Measurements from ENCODE around the gene JAKMIP1.

Gene JAKMIP1

GRCh38 chr4:6175426-6175825, 24.9 kb downstream of the JAKMIP1 start:
- DNase-seq (ENCODE audit: low read depth, low spot score), result no peak
- in situ Hi-C loops (cut with HindIII; ENCODE audit: low sequenced_read_pairs), result no loop called here
- no peak overlapping the region for H3K4me3 ChIP-seq (ENCODE audit: low read depth, low read length)
- TF ChIP-seq, protein P1, sequence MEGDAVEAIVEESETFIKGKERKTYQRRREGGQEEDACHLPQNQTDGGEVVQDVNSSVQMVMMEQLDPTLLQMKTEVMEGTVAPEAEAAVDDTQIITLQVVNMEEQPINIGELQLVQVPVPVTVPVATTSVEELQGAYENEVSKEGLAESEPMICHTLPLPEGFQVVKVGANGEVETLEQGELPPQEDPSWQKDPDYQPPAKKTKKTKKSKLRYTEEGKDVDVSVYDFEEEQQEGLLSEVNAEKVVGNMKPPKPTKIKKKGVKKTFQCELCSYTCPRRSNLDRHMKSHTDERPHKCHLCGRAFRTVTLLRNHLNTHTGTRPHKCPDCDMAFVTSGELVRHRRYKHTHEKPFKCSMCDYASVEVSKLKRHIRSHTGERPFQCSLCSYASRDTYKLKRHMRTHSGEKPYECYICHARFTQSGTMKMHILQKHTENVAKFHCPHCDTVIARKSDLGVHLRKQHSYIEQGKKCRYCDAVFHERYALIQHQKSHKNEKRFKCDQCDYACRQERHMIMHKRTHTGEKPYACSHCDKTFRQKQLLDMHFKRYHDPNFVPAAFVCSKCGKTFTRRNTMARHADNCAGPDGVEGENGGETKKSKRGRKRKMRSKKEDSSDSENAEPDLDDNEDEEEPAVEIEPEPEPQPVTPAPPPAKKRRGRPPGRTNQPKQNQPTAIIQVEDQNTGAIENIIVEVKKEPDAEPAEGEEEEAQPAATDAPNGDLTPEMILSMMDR (IDR thresholded peaks at IDR 0.05; ENCODE audit: low read depth, low read length), result no peak

GRCh38 chr4:6172927-6173200, 27.5 kb downstream of the JAKMIP1 start:
- TF ChIP-seq, protein P1 (IDR thresholded peaks at IDR 0.05; ENCODE audit: low read depth, low read length), result no peak
- in situ Hi-C loops (cut with HindIII; ENCODE audit: low sequenced_read_pairs), result no loop called here
- no peak for DNase-seq (ENCODE audit: low read depth, low spot score)
- H3K4me3 ChIP-seq (ENCODE audit: low read depth, low read length), result no peak overlapping the region

GRCh38 chr4:6172093-6172926, 28.0 kb downstream of the JAKMIP1 start:
- H3K4me3 ChIP-seq (ENCODE audit: low read depth, low read length), result no peak overlapping the region

GRCh38 chr4:6169239-6169638, 31.1 kb downstream of the JAKMIP1 start:
- H3K4me3 ChIP-seq (ENCODE audit: low read depth, low read length), result no peak overlapping the region
- in situ Hi-C loops (cut with HindIII; ENCODE audit: low sequenced_read_pairs), result no loop called here
- no peak for DNase-seq (ENCODE audit: low read depth, low spot score)
- TF ChIP-seq, protein P1 (IDR thresholded peaks at IDR 0.05; ENCODE audit: low read depth, low read length), result no peak

More at GRCh38 chr4:6172093-6172926, 28.0 kb downstream of the JAKMIP1 start:
- in situ Hi-C loops (cut with HindIII; ENCODE audit: low sequenced_read_pairs), result no loop called here
- DNase-seq (ENCODE audit: low read depth, low spot score), result no peak
- TF ChIP-seq, protein P1 (IDR thresholded peaks at IDR 0.05; ENCODE audit: low read depth, low read length), result no peak

DNA sequence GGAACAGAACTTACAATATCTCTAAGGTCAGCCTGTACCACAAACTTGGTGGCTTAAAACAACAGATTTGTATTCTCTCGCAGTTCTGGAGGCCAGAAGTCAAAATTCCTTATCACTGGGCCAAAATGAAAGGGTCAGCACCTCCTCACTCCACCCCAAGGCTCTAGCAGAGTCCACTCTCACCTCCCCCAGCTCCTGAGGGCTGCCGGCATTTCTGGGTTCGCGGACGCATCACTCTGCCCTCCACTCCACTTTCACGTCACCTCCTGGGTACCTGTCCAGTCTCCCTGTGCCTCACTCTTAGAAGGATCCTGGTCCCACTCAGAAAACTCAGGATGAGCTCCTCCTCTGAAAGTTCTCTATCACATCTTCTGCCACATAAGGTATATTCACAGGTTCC, 34.6 kb downstream of the JAKMIP1 start:
- in situ Hi-C loops (cut with HindIII; ENCODE audit: low sequenced_read_pairs), result no loop called here
- TF ChIP-seq, protein P1 (IDR thresholded peaks at IDR 0.05; ENCODE audit: low read depth, low read length), result no peak
- DNase-seq (ENCODE audit: low read depth, low spot score), result no peak
- no peak overlapping the region for H3K4me3 ChIP-seq (ENCODE audit: low read depth, low read length)

DNA sequence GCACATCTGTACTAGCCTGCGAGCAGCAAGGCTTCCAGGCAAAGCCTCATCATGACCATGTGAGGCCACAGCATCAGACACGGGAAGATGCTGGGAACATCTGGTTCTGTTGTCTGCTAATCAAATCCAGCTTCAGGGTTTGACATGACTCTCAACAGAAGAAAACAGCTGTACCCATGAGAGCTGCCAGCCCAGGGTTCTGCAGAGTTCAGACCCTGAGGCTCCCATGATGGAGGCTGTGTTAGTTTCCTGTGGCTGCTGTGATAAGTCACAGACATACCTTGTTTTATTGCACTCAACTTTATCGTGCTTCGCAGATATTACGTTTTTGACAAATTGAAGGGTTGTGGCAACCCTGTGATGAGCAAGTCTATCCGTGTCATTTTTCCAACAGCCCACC, 37.5 kb downstream of the JAKMIP1 start:
- TF ChIP-seq, protein P1 (IDR thresholded peaks at IDR 0.05; ENCODE audit: low read depth, low read length), result no peak
- in situ Hi-C loops (cut with HindIII; ENCODE audit: low sequenced_read_pairs), result no loop called here
- no peak overlapping the region for H3K4me3 ChIP-seq (ENCODE audit: low read depth, low read length)
- DNase-seq (ENCODE audit: low read depth, low spot score), result no peak
